GM18909 (cell line): ENCODE measurements around the gene AP2A1.
"Not testable (repeated sequence)": the region's sequence is repeated elsewhere in the genome, so short reads cannot be mapped to it uniquely, and the experiment has no call there.

Experiments
- ATAC-seq: cut with Tn5 transposase; IDR thresholded peaks from one replicate; pipeline ENCODE4 v1.9.1; 2021; ENCODE audit warnings: mild to moderate bottlenecking; ENCODE audit not compliant: unreplicated experiment, poor library complexity

The AP2A1 gene

DNA sequence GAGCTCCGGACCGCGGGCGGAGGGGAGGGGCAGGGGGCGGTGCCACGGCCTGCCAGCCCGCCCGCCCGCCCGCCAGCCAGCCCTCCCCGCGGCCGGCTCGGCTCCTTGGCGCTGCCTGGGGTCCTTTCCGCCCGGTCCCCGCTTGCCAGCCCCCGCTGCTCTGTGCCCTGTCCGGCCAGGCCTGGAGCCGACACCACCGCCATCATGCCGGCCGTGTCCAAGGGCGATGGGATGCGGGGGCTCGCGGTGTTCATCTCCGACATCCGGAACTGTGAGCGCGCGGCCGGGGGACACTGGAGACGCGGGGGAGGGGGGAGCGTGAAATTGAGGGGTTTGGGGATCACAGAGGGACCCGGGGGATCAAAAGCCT, at the start of gene AP2A1:
TSS of gene AP2A1 (plus strand) at position 72 of the 370 bp plus-strand sequence. CDS start at position 205, 133 bp downstream.
- no peak for ATAC-seq

DNA sequence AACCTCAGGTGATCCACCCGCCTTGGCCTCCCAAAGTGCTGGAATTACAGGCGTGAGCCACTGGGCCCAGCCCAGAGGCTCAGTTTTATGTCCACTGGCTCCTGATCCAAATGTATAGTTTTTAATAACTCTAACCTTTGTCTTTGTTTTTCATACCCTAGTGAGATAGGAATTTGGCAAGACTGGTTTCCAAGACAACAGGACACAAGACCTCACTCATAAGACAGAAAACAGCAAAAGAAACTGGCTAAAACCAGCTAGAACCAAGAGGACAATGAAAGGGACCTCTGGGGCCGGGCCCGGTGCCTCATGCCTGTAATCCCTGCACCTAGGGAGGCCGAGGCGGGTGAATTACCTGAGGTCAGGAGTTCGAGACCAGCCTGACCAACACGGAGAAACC, 48.3 kb upstream of the AP2A1 start:
- no peak for ATAC-seq

DNA sequence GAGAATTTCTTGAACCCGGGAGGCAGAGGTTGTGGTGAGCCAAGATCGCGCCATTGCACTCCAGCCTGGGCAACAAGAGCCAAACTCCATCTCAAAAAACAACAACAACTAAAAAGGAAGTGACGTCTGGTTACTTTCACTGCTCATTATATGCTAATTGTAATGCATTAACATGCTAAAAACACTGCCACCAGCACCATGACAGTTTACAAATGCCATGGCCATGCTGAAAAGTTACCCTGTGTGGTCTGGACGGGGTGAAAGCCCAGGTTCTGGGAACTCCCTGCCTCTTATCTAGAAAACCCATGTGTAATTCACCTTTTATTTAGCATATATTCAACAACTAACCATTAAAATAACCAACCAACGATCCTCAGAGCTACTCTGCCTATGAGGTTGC, 47.8 kb upstream of the AP2A1 start:
- ATAC-seq = no peak

DNA sequence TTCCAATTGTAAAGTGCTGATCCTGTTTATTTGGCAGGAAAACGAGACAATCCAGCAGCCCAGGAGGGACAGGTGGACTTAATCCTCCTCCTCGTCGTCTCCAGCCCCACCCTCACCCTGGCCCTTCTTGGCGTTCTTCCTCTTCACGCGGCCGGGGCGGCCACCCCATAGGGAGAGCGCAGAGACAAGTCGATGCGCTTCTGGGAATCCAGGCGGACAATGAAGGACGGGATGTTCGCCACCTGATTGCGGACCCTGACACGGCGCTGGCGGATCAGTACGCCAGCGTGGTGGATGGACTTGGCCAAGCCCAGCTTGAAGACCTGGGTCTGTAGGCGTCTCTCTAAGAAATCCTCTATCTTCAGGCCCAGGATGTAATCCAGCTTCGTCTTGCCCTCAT, 47.4 kb upstream of the AP2A1 start:
- not testable (repeated sequence) for ATAC-seq

DNA sequence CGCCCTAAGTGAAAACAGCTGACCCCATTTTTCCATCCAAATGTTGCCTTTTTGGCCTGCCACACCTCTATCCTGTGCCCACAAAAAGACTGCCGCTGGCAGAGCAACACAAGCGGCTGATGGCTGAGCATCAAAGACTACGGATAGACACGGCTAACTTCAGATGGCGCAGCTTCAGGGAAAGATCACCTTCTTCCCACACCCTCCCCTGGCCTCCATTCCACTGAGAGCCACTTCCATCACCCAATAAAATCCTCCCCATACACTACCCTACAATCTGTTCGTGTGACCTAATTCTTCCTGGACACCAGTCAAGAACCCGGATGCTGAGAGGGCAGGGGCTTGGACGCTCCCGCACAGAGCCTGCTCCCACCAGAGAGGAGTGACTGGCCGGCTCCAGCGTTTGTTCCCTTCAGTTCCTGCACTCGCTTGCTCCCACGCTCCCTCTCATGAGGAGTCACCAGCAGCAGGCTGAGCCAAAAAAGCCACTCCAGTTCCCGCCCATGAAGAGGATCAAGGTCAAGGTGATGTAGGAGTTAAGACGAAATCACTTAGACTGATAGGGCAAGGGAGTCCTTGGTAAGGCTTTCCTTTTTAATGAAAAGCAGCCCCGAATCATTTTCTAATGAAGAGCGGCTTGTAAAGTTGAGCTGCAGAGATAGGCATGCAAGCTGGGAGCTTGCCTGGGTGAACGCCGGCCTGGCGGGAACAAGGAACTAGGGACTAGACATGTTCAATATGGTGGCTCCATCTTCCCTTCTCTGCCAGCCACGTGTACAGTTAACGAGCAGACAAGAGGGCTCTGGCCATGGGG, 39.4 kb upstream of the AP2A1 start:
- no peak for ATAC-seq

DNA sequence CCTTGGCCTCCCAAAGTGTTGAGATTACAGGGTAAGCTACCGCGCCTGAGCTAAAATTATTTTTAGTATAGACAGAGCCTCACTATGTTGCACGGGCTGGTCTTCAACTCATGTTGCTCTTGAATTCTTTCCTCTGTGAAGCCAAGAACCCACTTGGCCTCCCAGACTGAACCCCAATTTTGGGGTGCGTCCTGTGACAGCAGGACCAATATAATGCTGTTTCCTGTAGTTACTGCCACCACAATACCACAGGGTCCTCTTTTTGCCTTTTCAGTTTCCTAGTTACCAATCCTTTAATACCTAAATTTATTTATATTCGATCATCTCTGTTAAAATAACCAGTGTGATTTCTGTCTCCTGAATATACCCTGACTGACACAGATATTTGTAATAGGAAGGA, 36.6 kb upstream of the AP2A1 start:
- ATAC-seq = no peak

DNA sequence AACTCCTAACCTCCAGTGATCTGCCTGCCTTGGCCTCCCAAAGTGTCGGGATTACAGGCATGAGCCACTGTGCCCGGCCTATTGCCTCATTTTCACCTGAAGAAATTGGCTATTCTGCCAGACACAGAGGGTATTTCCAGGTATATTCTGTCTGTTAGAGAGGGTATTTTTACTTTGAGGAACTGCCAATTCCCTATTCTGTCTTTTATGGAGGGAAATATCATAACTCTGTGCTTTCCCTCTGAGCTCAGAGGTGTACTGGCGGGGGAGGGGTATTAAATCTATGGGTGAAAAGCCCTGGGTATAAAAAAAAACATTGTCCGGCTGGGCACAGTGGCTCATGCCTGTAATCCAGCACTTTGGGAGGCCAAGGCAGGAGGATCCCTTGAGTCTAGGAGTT, 28.5 kb upstream of the AP2A1 start:
- no peak for ATAC-seq

DNA sequence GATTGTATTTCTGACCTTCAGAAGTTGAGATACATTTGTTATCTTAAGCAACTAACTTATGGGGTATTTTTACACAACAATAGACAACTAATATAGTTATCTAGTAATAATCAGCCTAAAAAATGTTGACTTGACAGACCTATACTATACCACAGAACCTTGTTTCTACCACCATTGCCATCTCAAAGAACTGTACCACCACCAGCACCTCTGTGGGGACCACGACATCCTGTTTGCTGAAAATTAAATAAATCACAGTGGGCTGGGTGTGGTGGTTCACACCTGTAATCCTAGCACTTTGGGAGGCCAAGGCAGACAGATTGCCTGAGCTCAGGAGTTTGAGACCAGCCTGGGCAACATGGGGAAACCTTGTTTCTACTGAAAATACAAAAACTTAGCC, 27.7 kb upstream of the AP2A1 start:
- no peak for ATAC-seq

DNA sequence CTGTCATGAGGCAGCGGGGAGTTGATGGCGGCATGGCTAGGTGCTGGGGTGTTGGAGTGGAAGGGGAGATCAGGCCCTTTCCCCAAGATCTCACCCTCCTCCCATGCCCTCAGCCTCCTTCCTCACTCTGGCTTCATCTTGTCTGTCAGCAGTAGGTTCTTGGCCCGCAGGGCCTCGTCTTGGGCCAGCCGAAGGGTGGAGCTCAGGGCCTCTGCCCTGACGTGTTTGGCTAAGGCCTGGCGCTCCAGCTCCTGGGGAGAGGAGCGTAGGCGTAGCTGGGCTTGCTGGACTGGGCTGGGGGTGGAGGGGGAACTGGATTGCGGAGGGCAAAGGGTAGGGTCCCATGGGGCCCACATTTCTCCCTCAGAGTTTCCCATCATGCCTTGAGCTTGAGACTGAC, 26.9 kb upstream of the AP2A1 start:
- ATAC-seq = no peak

DNA sequence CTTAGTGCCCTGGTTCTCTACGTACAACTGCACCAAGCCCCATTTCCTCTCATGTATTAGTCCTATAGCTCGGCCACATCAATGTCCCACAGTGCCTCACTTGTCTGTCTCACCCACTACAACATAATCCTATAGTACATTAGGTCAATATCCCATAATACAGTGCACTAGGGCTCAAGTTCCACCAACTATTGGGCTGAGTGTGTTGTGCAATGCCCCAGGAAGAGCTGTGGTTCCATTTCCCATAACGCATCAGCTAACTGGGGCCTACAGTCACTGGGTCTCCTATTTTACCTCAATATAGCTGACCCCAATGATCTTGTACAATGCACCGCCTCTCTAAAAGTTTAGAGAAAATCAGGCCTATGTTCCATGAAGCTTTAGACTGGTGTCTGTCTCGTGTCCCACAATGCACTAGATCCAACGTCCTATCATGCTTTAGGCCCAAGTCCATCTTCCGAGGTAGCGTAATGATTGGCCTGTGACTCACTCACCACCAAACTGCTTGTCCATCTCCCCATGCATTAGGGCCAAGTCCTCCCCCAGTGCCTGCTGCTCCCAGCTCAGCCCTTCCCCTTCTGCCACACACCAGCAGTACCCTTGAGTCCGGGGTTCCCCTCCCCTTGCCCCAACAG, 25.5 kb upstream of the AP2A1 start:
- no peak for ATAC-seq

DNA sequence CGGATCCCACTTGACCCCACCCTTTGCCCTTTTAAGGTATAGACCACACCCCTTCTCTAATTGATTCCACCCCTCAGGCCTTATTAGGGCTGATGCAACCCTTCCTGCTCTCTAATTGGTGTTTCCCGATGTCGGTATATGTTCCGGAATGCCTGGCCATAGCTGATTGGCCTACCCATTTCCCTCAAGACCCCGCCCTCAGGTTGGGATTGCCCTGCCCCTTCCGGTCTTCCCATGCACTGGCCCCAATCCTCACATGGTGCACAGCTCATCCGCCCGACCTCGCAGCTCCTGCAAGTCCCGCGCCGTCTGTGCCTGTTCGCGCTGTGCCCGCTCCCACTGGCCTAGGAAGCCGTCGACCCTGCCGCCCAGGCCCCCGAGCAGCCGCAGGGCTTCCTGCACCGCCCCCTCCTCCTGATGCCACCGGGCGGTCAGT, 21.8 kb upstream of the AP2A1 start:
- ATAC-seq = no peak

DNA sequence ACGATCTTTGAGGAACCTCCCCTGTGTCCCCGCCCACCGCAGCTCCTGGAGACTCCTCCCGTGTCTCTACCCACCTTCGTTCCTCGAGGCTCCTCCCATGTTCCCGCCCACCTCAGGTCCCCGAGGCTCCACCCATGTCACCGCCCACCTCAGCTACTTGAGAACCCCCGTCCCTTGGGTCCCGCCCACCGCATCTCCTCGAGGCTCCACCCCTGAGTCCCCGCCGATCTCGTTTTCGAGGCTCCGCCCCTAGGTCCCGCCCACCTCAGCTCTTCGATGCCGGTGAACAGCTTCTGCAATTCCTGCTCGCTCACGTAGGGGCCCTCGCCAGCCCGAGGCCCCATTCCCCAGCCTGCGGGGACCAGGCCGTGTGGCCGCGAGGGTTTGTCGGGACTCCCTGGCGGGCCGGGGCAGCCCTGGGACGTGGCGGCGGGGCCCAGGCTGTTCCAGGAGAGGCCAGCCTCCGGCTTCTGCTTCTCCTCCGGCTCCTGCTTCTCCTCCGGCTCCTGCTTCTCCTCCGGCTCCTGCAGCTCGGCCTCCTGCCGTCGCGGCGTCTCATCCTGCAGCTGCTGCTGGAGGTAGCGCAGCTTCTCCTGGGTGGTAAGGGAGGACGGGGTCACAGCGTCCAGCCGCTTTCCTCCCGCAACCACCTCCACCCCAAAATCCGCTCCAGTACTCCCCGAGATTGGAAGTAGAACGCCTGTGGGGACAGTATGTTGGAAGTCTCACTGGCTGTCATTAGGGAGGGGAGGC, 20.4 kb upstream of the AP2A1 start:
- ATAC-seq = no peak

DNA sequence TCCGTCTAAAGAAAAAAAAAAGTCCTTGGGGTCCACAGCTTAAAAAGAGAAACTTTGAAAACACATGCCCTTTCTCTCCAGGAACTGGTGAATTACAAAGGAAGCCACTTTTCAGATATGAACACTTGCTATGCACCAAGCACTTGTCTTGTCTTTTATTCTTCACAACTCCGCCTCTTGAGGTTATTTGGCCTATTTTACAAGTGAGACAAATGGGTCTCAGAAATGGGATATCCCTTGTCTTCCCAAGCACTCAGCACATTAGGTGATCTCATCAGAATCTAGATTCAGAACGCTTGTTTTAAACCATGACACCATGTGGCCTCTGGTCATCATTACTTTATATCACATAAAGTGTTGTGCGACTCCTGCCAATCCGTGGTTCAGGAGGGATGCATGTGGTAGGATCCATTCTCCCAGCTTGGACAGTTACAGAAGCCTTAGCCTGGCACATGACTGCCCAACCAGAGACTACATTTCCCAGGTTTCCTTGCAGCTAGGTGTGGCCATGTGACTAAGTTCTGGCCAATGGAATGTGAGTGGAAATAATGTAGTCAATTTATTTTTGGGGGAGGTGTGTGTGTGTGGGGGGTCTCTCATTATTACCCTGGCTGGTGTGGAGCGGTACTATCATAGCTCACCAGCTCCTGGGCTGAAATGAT, 17.6 kb upstream of the AP2A1 start:
- ATAC-seq = no peak

DNA sequence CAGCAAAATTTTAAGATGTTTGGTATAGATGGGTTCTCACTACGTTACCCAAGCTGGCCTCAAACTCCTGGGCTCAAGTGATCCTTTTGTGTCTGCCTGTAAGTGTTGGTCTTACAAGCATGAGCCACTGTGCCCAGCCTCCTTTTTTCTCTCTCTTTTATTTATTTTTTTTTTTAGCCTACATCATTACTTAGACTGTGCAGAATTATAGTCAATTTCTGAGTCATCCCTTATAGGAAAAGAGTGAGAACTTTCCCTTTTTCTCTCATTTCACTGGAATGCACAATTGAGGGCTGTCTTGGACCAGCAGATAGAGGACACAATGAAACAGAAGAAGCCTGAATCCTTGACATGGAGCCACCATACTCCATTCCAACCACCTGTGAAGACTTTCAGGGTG, 17.0 kb upstream of the AP2A1 start:
- ATAC-seq = no peak

DNA sequence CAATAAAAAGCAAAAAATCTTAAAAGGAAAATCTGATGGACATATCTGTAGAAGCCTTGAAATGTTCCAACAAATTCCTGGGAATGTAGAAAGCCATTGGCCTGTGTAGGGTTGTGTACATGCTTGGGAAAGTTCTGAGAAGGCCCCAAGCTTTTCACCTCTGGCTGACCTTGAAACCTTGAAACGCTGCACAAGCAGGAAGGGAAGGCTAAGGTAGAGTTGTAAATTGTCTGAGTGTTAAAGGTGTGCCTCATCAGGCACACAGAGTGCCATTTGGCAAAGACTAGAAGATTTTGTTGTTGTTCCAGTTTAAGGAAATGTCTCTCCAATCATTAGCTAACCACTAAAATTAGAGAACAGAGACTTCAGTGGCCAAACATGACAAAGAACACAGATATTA, 14.1 kb upstream of the AP2A1 start:
- no peak for ATAC-seq

DNA sequence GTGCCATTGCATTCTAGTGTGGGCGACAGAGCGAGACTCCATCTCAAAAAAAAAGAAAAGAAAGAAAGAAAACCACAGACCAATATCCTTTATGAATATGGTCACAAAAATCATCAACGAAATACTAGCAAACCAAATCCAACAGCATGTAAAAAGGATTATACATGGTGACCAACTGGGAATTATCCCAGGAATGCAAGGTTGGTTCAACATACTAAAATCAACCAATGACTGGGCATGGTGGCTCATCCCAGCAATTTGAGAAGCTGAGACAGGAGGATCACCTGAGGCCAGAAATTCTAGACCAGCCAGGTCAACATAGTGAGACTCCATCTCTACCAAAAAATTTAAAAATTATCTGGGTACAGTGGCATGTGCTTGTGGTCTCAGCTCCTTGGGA, 10.8 kb upstream of the AP2A1 start:
- ATAC-seq = no peak

DNA sequence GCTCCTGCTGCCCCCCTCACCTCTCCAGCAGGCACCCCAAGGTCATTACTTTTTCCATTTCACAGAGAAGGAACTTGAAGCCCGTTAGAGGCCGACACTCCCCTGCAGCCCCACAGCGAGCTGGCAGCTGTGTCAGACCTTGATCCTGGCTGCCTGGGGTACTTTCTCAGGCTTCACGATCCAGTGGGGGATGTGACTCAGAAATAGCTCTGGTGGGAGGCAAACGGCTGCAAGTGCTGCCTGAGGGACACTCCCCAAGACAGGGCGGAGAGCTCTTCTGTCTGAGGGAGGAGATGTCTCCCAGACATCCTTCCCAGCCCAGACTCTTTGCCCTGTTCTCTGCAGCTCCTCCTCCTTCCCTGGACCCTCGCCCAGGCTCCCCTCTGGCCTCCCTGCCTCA, 8.5 kb upstream of the AP2A1 start:
- no peak for ATAC-seq

DNA sequence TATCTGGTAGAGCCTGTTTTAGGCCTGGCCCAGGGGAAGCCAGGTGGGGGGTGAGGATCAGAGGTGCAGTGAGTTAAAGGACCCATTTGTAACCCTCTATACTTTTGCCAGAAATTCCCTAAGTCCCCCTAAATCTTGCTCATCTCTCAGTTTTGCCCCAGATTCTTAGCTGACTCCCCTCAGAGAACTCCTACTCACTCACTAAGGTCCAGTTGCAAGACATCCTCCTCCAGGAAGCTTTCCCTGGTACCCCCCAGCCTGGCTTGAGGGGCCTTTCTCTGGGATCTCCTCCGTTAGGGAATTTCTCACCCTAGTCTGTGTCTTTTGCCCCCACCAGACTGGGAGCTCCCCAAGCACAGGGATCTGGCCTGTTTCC, 5.6 kb upstream of the AP2A1 start:
- no peak for ATAC-seq

DNA sequence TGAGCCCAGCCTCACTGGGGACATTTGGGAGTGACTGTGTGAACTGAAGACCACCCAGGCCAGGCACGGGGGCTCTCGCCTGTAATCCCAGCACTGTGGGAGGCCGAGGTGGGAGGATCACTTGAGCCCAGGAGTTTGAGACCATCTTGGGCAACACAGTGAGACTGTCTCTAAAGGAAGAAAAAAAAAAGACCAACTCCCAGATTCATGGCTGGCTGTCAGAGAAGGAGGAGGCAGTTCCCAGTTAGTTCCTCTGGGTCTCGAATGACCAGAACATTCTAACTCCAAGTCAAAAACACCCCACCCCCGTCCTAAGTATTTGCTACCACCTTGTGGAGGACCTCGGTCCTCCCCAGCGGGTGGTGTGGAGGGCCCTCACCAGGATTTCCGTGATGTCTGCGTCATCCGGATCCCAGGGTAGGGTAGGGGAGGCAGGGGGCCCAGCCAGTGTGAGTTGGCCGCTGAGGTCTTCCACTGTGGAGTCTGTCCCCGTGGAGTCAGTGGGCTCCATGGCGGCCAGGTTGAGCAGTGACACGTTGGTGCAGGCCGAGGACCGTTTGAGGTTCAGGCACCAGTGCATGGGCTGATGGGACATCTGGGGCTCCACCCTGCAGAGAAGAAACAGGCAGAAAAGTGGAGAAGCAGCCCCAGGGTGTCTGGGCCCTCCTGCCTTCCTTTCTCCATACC, 5.0 kb upstream of the AP2A1 start:
- no peak for ATAC-seq

DNA sequence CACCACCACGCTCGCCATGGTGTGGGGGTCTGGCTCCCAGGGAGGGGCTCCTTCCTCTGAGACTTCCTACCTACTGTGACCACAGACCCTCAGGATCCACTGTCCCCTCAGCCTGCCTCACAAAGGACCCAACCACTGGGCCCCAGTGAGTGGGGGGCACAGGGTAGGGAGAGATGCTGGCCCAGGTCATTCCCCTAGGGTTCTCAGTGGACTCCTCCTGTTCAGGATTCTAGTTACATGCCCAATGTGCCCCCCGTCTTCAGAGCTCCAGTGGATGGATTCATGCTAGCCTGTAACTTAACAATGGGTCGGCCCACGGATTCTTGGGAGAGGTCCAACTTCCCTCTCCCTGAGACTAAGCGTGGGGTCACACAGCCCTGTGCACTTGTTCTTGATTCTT, 3.6 kb upstream of the AP2A1 start, which contains the start of gene TSKS:
TSS of gene TSKS (minus strand) at position 77 of the 400 bp plus-strand sequence. CDS start at position 18, 59 bp downstream.
- no peak for ATAC-seq
